GM19463 (cell line): ENCODE data around the gene LAMA2.

Source experiments
- ATAC-seq: cut with Tn5 transposase; IDR thresholded peaks from one replicate; pipeline ENCODE4 v1.9.1; 2021; ENCODE audit warnings: mild to moderate bottlenecking, moderate library complexity; ENCODE audit not compliant: unreplicated experiment

The LAMA2 gene

DNA sequence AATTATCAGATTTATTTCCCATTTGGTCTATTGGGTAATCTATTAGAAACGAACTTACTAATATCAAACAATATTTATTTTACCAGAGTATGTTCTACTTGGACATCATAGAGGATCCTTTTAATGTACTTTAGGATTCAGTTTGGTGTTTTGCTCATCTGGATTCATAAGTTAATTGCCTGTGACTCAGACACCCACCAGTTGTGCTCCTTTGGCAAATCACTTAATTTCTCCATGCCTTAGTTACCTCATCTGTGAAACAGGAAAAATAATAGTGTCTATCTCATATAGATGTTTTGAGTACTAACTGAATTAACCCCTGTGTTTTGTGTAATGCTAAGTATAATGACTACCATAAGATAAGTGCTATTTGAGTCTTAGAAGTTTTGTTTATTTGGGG is 292.1 kb downstream of the LAMA2 start:
- ATAC-seq: no peak

- ATAC-seq: no peak
These were observed 294.9 kb downstream of the LAMA2 start for GRCh38 chr6:129177801-129178200.

- ATAC-seq: no peak
These were observed 296.3 kb downstream of the LAMA2 start for GRCh38 chr6:129179283-129179682.

GRCh38 chr6:129181001-129181400 is 298.1 kb downstream of the LAMA2 start:
- no peak for ATAC-seq

- ATAC-seq: no peak
These were observed 300.3 kb downstream of the LAMA2 start for GRCh38 chr6:129183187-129183591.

DNA sequence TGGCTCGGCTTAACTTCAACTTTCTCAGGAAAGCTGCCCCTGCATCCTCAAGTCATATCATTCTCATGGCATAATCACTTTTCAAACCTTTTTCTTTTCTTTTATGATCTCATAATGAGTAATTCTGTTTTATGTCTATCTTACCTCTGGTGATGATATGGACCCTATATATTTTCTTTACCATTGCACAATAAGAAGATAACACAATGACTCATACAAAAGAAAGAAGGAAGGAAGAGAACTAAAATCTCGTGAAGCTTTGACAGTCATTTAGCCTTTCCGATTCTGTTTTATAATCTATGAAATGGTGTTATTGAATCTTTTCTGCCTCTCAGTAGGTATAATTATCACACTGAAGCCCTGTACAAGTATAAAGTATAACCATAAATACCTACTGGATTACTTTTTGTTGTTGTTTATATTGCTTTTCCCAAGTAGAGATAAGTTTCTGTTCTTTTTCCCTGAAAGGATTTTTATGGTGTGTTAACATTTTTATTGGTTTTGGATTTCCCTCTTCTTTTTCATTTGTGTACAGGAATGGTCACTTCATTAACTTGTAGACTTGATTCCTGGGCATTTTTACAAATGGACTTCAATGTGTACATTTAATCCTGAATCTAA is 300.9 kb downstream of the LAMA2 start:
- ATAC-seq: no peak

DNA sequence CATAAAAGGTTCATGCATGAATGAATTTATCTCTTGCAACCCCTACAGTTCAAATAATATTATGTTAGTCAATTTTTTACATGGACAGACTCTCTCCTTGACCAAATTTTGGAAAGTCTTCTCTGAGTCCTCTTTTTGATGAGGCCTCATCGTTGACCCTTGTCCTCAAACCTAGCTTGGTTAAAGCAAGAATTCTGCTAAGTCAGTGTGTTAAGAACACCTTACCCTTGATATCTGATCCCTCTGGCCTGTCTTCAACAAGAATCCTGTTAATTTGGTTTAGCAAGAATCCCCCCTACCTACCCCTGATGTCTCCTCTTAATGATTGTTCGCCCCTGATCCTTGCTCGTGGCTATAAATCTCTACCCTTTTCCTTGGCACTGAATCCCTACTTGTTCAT is 301.4 kb downstream of the LAMA2 start:
- ATAC-seq: no peak

DNA sequence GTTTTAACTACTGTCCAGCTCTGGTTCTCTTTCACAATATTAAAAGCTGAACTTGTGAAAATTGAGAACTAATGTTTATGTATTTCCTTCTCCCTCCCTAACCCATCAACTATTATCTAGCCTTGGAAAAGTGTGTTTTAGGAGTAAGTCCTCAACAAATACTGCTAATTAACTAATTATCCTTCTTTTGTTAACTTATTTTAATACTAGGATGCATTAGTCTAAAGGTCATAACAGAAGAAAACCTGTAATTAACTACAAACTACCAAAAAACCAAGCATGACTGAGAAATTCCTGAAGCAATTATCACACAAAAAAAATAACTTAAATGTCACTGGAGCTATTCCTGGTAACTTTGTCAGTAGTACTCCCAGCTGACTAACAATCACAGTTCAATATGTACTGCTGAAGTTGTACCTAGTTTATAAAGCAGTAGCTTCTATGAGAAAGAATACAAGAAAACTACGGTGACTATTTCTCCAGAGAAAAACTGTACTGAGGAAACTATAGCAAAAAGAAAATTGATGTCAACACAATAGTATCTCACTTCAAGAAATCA is 301.9 kb downstream of the LAMA2 start:
- no peak for ATAC-seq

DNA sequence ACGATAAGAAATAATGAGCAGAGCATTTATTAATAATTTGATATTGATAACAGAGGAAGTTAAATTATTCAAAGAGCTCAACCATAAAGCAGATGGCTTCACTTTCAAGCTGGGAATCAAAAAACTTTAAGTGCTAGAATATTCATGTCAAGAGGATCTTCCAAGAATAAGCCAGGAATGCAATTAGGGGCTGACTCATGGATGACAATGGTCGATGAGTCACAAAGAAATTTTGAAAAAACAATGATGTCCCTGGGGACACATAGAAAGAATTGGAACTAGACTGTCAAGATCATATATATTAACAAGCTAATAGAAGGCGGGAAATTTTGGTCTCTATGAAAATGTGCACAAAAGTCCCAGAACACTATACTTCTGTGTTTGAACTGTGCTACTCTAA is 304.1 kb downstream of the LAMA2 start:
- ATAC-seq: no peak

DNA sequence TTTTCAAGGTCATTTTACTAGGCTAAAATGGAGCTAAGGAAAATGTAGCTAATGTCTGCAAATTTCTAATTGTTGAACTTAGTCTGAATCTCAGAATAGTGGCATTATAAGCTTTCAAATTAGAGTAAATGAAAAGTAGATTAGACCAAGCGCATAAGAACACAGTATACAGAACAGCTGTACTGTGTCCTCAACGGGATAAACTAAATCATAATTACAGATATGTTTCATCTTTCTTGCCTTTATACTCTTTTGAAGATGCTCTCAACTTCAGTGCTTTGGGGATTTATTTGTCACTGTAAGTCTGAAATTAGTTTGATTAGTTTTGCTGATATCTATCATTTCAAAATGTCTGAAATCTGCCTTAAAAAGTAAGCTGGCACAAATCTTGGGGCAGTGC is 305.4 kb downstream of the LAMA2 start:
- ATAC-seq: no peak

- ATAC-seq: no peak
These were observed 305.9 kb downstream of the LAMA2 start for GRCh38 chr6:129188795-129189194.

- no peak for ATAC-seq
These were observed 306.3 kb downstream of the LAMA2 start for GRCh38 chr6:129189266-129189665.

DNA sequence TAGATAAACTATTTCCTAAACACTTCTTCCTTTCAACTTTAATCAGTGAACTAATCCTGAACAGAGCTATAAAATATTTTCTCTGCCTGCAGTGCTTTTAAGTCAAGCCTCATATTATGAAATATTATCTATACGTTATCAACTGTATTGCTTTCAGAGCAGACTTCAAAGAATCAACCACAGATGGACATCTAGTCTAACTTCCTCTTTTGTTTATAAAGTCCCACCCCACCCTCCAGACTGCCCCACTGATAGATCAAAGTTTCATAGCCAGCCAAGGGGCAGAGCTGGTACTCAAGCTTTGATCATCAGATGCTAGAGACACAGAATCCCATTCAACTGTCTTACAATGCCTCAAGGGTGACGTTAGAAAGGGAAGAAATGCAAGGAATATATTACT is 308.3 kb downstream of the LAMA2 start:
- ATAC-seq: no peak

DNA sequence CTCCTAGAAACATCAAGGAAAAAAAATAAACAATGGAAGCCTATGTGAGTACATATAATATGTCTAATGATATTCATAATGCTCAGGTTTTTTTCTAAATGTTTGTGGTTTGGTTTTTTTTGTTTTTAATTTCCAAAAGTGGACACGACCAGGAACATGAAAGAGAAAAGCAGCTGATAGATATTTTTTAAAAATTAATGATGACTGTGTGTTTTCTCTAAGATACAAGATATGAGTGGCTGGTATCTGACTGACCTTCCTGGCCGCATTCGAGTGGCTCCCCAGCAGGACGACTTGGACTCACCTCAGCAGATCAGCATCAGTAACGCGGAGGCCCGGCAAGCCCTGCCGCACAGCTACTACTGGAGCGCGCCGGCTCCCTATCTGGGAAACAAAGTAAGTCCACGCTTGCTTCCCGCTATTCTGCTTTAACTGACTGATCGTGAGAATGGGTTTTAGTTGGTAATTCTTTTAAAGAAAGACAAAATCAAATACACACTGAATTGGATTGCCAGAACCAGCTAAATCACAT is 309.6 kb downstream of the LAMA2 start:
- no peak for ATAC-seq

DNA sequence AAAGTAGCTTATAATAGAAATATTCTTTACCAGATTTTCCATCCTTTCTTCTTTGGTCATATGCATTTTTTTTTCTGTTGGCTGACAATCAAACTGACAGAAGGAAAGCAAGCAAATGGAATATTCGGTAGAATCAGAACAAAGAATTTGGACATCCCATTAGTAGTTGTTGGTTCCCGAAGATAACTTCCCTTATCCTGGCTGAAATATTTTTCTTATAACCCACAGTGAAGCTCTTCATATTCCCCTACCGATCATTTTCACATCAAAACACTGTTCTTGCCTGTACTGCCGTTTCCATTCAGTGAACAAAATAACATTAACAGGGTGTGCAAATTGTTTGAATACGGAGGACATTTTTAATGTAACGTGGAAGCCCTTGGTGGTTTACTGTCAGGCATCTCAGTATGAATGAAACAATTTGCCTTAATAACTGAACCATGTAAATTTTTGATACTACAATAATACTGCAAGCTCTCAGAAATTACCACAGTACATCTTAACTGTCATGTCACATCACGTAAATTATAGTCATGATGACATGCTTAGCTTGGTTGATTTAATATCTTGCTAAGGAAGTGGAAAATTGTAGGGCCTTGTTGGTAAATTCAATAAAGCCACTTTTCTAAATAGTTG is 311.5 kb downstream of the LAMA2 start:
- no peak for ATAC-seq

- no peak for ATAC-seq
These were observed 312.2 kb downstream of the LAMA2 start for GRCh38 chr6:129195161-129195560.

- ATAC-seq: no peak
These were observed 312.7 kb downstream of the LAMA2 start for GRCh38 chr6:129195643-129196042.

DNA sequence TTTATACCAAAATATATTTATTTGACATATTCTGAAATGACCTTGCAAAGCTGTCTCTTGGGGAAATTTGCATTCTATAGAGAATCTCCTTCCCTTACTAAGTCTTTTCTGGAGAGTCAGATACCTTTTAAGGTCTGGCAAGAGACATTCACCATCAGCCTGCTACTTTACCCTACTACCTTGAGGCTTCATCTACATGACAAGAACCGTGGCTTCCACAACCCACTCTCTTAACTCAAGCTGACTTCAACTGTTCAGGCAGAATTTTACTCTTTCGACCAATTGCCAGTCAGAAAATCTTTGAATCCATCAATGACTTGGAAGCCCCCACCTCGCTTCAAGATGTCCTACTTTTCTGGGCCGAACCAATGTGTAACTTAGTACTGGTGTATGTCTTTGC is 314.2 kb downstream of the LAMA2 start:
- no peak for ATAC-seq

DNA sequence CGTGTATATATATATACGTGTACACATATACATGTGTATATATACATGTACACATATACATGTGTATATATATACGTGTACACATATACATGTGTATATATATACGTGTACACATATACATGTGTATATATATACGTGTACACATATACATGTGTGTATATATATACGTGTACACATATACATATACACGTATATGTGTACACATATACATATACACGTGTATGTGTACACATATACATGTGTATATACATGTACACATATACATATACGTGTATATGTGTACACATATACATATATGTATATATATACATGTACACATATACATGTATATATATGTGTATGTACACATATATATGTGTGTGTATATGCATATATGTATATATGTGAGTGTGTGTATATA is 317.2 kb downstream of the LAMA2 start:
- ATAC-seq: no peak

DNA sequence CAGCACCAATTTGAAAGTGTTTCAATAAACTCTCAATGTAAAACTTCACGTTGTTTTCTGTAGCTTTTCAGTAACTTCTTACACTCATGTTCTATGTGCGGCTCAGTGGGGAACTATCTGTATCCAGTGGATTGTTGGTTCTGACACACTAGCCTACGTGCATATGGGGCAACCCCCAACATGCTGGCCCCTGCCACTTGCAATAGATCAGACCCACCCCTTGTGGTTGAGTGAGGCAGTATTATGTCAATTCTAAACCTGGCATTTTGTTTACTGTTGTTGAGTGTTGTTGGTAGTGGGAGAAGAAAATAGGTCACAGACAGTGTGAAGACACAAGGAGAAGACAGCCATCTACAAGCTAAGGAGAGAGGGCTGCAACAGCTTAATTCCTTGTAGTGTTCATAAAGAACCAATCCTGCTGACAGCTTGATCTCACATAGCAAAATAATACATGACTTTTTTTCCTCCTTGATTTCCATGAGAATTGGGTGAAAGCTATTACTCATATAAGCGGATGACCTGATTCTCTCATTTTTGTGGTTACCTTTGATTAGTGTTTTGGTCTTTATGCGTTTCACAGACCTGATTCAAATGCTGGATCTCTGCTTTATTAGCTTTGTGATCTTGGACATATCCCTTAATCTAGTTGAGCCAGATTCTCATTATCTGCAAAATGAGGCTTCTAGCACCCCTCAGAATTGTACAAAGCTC is 320.4 kb downstream of the LAMA2 start:
- ATAC-seq: no peak

DNA sequence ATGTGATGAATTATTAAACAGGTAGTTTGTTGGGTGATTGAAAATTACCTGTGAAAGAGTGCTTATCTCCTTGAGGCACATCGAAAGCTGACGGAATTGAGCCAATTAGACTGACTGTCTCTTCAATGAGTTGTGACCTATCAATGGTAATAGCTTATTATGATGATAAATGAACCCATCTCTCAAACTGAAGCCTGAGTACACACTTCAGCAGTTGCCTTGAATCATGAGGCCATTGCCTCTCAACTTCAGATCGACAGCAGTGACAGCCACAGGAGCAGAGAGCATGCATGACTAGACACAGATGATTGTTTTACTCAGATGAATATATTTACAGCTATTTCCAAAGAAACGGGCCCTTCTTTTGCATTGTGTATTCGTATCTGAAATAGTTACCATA is 323.9 kb downstream of the LAMA2 start:
- ATAC-seq: no peak

DNA sequence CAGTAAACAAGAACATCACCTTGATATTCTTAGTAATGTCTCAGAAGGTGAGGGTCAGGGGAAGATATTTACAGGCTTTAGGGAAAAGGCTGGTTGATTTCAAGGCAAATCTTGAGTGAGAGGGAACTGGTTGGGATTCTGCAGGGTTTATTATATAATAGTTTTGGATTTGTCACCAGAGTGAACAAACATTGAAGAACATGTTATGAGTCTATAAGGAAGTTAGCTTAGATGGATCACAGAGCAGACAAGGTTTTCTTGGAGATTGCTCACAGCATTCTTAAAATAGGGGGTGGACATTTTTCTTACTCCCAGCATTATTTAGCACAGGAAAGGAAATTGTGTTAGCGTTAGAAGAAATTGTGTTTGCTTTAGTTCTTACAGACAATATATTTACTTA is 324.9 kb downstream of the LAMA2 start:
- ATAC-seq: no peak
